BJ (cell line): Measurements from ENCODE around the gene CRTC1. TPM values are rescaled to one million over a fixed set of nuclear protein-coding genes. Genes with fewer than 3 reads are reported as not detected.

Experiments used
- CTCF ChIA-PET: fragments of 350-600 bp; formaldehyde crosslinking; extraction: SDS; loops from one replicate; lab custom pipeline; 2021; ENCODE audit warnings: antibody characterized with exemption, inconsistent platforms; lab: Yijun Ruan, JAX
- POLR2A ChIA-PET: fragments of 300-600 bp; sonication (Branson Sonifier 250); formaldehyde crosslinking; extraction: SDS; loops from one replicate; lab custom pipeline; 2021; ENCODE audit warnings: antibody characterized with exemption; lab: Charles Lee
- DNase-seq: peaks from one replicate; pipeline ENCODE4 v3.0.0-alpha.2; 2011; ENCODE audit warnings: low read depth
- H3K27me3 ChIP-seq: 2 replicates; pipeline ENCODE4 v1.6.0; 2011; ENCODE audit warnings: low read length; ENCODE audit not compliant: control insufficient read depth, insufficient read depth
- H3K36me3 ChIP-seq: 2 replicates; pipeline ENCODE4 v1.5.1; 2011; ENCODE audit warnings: low read length; ENCODE audit not compliant: control insufficient read depth, insufficient read depth
- H3K4me3 ChIP-seq: 2 replicates; pipeline ENCODE4 v1.5.1; 2011; ENCODE audit warnings: low read depth, mild to moderate bottlenecking, control low read depth, low read length
- CTCF ChIP-seq: IDR thresholded peaks from 2 replicates; pipeline ENCODE4 v1.5.1; 2011; ENCODE audit warnings: low read depth, mild to moderate bottlenecking, control low read depth, inconsistent platforms, low read length, moderate library complexity; ENCODE audit not compliant: insufficient read depth
- polyA plus RNA-seq: library from polyadenylated mRNA; depleted of rRNA; stranded (reverse); fragments of >200 nt; gene quantifications from 2 replicates; pipeline ENCODE4 v1.2.3, GENCODE V29; 2011

The CRTC1 gene
- polyA plus RNA-seq, 1 experiment: 1.5 TPM

GRCh38 chr19:18772620-18773587, 89.4 kb downstream of the CRTC1 start:
- Histone ChIP-seq H3K36me3 (peaks cover 1% of the 10 kb centered on the region; the same call in 1 of the 2 replicates), H3K27me3 (no peaks in the 10 kb centered on the region), H3K4me3 (no peak overlapping the region)
- CTCF ChIA-PET: interaction anchor here (0.6 kb wide), 1 partner anchor 15 kb away, joined by 3 read pairs; no protein-coding TSS in a partner anchor
- POLR2A ChIA-PET: no interaction called here
- no peak for DNase-seq
- no peak for TF ChIP-seq CTCF

- ChIA-PET CTCF (no interaction called here), POLR2A (no interaction called here)
- Histone ChIP-seq H3K4me3 (no peak overlapping the region), H3K36me3 (peaks cover 1% of the 10 kb centered on the region; the same call in 1 of the 2 replicates), H3K27me3 (no peaks in the 10 kb centered on the region)
- no peak for DNase-seq
- TF ChIP-seq CTCF: no peak
These were observed 90.2 kb downstream of the CRTC1 start for GRCh38 chr19:18773682-18774081.

- no peak for DNase-seq
- Histone ChIP-seq H3K27me3 (no peaks in the 10 kb centered on the region), H3K4me3 (no peak overlapping the region), H3K36me3 (peaks cover 1% of the 10 kb centered on the region; the same call in 1 of the 2 replicates)
- CTCF ChIA-PET: no interaction called here
- POLR2A ChIA-PET: no interaction called here
- no peak for TF ChIP-seq CTCF
These were observed 90.6 kb downstream of the CRTC1 start for GRCh38 chr19:18774107-18774506.

GRCh38 chr19:18774782-18775444, 91.4 kb downstream of the CRTC1 start:
- TF ChIP-seq CTCF: no peak
- no peaks in the 10 kb centered on the region for H3K27me3 ChIP-seq
- CTCF ChIA-PET: interaction anchor here (1.0 to 1.2 kb wide), 3 partner anchors 10 to 26 kb away, joined by 3 to 4 read pairs (median 3); no protein-coding TSS in a partner anchor
- no peak for DNase-seq
- no peak overlapping the region for H3K4me3 ChIP-seq
- H3K36me3 ChIP-seq: no peaks in the 10 kb centered on the region; the same call in 1 of the 2 replicates
- POLR2A ChIA-PET: no interaction called here
